ENCODE results near the gene SEMA6A.

SEMA6A gene

GRCh38 chr5:116455061-116455460 lies 119.6 kb downstream of the SEMA6A start:
- no peak for DNase-seq

DNA sequence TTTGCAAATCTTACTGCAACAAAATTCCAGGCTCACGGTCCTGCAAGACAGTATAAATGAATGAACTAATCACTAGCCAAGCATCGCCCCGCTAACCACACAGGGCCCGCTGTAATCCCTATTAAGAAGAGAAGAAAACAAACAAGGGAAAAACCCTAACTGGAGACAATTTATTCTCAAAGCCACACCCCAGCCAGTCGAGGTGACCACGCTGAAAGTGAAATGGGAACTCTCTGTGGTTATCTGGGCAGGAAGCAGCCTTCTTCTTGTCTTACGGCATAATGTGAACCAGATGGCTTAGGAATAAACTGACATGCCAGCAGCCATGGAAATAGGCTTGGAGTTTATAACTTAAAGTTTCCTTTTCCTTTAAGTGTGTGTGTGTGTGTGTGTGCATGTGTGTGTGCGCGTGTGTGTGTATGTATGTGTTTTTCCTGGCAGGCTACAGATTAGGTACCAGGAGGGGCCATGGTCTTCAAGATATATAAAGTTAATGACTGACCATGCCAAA lies 120.2 kb downstream of the SEMA6A start:
- DNase-seq = no peak

GRCh38 chr5:116453988-116454411 lies 120.6 kb downstream of the SEMA6A start:
- DNase-seq = no peak

DNA sequence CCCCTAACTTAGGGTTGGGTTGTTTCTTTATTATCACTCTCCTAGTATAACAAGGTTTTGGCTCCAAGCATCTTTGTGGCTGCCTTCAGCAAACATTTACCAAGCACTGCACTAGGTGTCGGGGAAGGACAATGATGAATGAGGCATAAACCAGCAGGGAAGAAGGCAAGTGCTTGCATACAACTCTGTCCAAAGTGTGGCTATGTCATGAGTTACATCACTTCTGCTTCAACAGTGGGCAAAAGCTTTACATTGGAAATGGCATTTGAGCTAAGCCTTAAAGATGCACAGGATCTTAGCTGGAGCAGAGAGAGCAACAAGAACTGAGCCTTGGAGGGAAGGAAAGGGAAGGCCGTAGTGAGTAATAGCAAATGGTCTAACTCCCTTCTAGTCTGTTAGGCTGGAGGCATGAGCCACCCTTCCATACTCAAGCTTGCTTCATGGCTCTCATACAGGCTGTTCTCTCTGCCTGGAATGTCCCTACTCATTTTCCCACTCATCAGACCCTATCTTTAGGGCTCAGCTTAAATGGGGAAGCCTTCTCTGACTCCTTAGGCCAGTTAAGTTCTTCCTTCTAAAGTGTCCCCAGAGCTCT lies 121.8 kb downstream of the SEMA6A start:
- DNase-seq = no peak

DNA sequence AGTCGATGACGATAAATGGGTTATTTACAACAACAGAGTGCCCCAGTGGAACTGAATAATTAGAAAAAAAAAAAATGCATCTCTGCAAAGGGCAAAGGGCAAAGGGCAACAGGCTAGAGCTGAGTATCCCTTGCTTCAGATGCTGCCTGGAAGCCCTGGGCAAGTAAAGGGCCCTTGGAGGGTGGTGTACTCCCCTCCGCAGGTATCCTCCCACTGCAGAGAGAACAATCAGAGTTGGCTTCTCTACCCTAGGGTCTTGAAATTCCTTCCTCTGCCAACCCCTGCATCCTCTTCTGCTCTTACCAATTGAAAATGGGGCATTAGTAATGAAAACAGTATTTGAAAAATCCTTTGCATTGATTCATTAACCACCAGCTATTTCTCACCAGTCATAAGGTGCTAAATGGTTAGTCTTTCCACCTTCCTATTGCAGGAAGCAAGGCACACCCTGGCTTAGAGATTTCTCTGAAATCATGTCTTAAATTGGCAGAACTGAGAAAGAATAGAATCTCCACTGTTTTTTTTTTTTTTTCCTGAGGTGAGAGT lies 122.6 kb downstream of the SEMA6A start:
- no peak for DNase-seq

- DNase-seq = no peak
Observed at GRCh38 chr5:116451066-116451465, 123.6 kb downstream of the SEMA6A start.

GRCh38 chr5:116449458-116449857 lies 125.2 kb downstream of the SEMA6A start:
- no peak for DNase-seq

- no peak for DNase-seq
Observed at GRCh38 chr5:116448870-116449427, 125.7 kb downstream of the SEMA6A start.

GRCh38 chr5:116448450-116448849 lies 126.2 kb downstream of the SEMA6A start:
- DNase-seq = no peak

DNA sequence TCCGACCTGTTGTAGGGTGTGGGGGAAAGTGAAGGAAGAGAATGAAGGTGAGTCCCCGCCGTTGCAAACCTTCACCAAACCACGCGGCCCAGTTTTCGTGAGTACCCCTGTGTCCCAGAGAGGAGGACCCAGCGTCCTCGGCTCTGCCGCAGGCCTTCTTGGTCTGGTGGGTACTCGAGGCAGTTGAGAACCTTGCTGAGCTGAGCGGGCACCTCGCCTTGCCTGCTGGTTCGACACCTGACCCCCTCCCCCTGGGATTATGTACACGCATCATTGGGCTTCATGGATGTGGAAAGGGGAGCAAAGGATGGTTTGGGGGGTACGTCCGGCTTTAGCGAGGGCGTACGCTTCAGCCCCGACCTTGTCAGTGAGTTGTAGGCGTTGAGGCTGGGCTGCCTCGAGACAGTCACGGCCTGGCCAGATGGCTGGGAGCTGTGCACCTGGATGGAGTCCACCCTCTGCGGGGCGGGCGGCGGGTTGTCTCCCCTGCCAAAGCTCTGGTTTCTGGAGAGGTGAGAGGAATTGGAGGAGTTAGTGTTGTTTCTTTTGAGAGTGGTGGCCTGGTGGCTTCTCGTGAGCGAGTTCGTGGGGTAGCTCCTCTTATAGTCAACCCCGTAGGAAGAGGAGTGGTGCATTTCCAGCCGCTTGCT lies 128.1 kb downstream of the SEMA6A start:
- DNase-seq = no peak

DNA sequence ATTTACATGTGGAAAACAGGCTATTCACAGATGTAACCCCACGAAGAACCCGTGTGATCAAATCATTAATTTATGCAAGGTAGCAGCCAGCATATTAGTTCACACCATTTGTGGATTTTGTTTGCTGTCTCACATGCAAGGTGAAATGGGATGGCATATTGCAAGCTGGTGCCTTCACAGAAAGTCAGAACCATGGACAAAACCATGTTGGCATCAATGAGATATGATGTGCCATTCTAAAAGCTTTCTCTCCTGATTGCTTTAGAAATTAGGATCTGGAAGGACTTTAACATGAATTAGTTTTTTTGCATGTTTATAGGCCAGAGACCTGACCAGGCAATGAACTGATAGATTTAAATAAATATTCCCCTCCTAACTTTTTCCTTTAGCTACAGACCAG lies 129.3 kb downstream of the SEMA6A start:
- no peak for DNase-seq

DNA sequence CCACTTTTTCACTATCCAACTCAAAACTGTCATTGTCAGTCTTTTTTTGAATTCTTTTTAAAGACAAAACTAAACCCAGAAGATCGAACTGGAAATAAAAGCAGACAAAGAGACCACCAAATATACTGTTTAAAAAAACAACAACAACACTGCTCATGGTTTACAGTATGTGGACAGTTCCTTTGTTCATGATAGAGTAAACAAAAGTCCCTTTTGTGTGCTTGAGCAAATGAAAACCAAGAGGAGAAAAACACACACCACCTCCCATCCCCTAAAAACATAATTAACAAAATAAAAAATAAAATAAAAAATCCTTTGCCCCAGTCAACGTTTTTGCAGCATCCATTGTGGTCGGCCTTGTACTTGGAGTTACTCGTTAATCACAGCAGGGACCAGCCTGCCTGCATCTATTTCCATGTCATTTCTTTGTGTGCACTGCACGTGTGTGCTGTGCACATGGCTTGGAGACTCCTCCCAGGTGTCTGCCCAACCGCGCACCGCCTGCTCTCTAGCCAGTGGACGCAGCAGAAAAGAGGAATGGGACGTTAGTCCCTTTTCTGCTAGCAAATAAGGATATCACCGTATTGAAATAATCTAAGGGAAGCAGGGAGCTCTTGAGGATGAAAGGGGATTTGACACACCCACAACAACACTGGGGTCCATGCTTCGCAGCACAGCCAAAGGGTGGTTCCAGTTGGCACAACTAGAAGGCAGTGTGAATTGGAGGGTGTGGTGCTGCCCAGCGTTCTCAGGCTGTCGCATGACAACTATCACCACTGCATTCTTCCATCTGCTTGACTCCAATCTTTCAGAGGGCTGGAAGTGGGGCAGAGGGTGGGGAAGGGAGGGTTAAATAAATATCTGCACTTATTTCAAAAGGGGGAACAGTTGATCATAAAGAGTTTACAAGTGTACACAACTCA lies 130.0 kb downstream of the SEMA6A start:
- no peak for DNase-seq

GRCh38 chr5:116442931-116443551 lies 131.6 kb downstream of the SEMA6A start:
- DNase-seq = no peak

- no peak for DNase-seq
Observed at GRCh38 chr5:116442095-116442534, 132.5 kb downstream of the SEMA6A start.

DNA sequence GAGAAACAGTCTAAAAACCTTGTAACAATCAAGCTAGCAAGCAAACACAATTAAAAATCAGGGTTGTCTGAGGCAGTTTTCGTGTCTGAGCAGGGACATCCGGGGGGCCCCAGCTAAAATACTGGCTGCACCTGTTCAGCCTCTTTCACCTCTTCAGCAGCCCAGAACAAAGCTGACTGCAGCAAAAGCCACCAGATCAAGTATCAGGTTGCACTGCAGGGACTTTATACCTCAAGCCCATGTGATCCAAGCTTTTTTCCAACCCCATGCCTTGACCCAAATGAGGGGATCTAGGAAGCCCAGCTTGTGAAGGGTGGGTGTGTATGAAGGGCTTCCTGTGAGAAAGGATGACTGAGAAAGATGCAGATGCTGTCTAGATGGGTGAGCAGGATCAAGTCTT lies 133.4 kb downstream of the SEMA6A start:
- no peak for DNase-seq

DNA sequence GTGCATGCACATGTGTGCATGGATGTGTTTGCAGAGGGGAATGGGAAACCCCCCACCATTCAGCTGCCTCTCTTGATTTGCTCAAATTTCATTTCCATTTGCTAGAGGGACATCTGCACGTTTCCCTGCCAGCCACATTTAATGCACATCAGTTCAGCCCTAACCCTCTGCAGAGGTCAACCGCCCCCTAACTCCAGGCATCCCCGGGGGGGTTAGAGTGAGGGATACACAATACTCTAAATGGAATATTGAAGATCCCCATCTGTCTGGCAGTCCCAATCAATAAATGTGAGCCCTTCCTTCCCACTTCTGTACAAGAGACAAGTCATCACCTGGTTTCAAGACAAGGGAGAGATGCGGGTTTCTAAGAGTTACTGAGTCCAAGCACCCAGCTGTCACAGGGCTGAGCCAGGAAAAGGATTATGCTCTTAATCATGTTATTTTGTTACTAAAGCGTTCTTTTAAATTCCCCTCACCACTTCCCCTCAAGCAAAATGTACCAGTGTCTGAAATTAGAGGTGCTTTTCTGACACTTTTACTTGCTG lies 134.1 kb downstream of the SEMA6A start:
- DNase-seq = no peak

DNA sequence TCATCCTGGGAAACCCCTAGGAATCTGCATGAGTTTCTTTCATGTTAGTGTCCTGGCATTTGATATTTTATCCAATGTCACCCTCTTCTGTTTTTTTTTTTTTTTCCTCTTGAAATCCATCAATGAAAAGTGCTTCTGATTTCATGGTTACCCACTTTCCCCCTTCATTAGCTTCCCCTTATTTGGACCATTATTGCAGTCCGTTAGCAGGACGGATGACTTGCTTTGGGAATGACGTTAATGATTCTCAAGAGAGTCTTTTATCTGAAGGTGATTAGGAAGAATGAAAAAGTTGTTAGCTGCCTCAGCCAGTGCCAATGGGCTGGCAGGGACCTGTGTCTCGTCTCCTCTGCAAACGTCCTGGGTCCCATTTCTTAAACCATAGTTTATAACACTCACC lies 134.7 kb downstream of the SEMA6A start:
- no peak for DNase-seq

- DNase-seq = no peak
Observed at GRCh38 chr5:116438979-116439554, 135.6 kb downstream of the SEMA6A start.

DNA sequence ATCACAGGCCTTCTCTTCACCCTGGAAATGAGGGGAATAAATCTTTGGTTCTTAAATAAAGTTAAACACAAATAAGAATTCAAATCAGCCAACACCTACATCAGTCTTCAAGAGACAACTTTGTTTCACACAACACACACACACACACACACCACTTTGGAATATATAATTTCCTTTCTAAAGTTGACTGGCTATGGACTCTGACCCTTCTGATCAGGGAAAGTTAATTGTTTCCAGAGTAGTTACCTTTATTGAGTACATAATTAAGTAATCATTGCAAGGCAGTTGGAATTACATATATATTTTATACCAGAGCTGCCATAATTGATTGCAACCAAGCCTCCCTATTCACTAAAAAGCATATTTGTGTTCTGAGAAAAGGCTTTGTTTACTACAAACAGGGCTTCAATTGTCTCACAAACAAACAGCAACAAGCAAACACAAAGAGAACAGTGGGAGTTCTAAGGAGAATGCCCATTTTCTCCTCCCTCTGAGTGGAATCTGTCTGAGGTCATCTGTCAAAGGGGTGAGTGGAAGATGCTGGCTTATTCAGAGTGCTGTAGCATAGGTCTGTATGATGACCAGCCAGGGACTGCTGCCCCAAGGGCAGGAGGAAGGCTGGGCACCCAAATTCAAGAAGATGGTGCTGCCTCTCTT lies 136.6 kb downstream of the SEMA6A start:
- no peak for DNase-seq

- DNase-seq = no peak
Observed at GRCh38 chr5:116437351-116437705, 137.3 kb downstream of the SEMA6A start.

- DNase-seq = no peak
Observed at GRCh38 chr5:116436674-116437350, 137.8 kb downstream of the SEMA6A start.
